Spleen (tissue), 7 donors: ENCODE measurements around the gene GBP2.

Source experiments
- POLR2A ChIP-seq, 3 donors: fragments of 450-650 bp; IDR thresholded peaks; one replicate each; pipeline ENCODE4 v1.5.1; 2017; ENCODE audit warnings: antibody characterized with exemption in 3 of 3, mild to moderate bottlenecking in 1 of 3
- POLR2AphosphoS5 ChIP-seq, 3 donors: sonication (generic); formaldehyde crosslinking; IDR thresholded peaks; one replicate each; pipeline ENCODE4 v1.5.1; 2017; ENCODE audit warnings: antibody characterized with exemption in 3 of 3
- TF ChIP-seq, protein P1 (sequence below), 11 experiments: fragments of 200-600 bp in 7 of 11; fragments of 450-650 bp in 4 of 11; sonication (generic) in 4 of 11; IDR thresholded peaks in 8 of 11; conservative IDR thresholded peaks in 3 of 11; 1 replicate in 7 of 11; 2 replicates in 4 of 11; pipeline versions ENCODE4 v1.4.0 to v1.8.0; 2016 to 2021; ENCODE audit warnings: antibody characterized with exemption in 11 of 11, inconsistent platforms in 4 of 11, mild to moderate bottlenecking in 1 of 11
- donor health status: DM: no; HTN: no; CAD: no; lungs with moderate emphysema.
- donor health status: DM: no; HTN: no; CAD: no.
- donor health status: DM: no; HTN: no; CAD: no.

GRCh38 chr1:89130716-89131115 lies 4.8 kb upstream of the GBP2 start:
- TF ChIP-seq, protein P1, sequence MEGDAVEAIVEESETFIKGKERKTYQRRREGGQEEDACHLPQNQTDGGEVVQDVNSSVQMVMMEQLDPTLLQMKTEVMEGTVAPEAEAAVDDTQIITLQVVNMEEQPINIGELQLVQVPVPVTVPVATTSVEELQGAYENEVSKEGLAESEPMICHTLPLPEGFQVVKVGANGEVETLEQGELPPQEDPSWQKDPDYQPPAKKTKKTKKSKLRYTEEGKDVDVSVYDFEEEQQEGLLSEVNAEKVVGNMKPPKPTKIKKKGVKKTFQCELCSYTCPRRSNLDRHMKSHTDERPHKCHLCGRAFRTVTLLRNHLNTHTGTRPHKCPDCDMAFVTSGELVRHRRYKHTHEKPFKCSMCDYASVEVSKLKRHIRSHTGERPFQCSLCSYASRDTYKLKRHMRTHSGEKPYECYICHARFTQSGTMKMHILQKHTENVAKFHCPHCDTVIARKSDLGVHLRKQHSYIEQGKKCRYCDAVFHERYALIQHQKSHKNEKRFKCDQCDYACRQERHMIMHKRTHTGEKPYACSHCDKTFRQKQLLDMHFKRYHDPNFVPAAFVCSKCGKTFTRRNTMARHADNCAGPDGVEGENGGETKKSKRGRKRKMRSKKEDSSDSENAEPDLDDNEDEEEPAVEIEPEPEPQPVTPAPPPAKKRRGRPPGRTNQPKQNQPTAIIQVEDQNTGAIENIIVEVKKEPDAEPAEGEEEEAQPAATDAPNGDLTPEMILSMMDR (IDR thresholded peaks at IDR 0.05 in 8 of 11, conservative IDR thresholded peaks at IDR 0.05 in 3 of 11), result no peak
- no peak for TF ChIP-seq POLR2A (IDR thresholded peaks at IDR 0.05)
- no peak for TF ChIP-seq POLR2AphosphoS5 (IDR thresholded peaks at IDR 0.05)
